PC-9 (cell line): ENCODE data around the gene TUBGCP2. TPM values are rescaled to one million over a fixed set of nuclear protein-coding genes. Genes with fewer than 3 reads are reported as not detected.

ENCODE experiments used
- BruUV-seq: library from RNA; stranded (reverse); fragments of 400-500 nt; replicated peaks from 2 replicates; lab custom pipeline; 2021; lab: Mats Ljungman, UMichigan
- CTCF ChIA-PET: fragments of 300-600 bp; sonication (Branson Sonifier 250); formaldehyde crosslinking; loops from one replicate; lab custom pipeline; 2022; ENCODE audit warnings: antibody characterized with exemption; lab: Charles Lee
- POLR2A ChIA-PET: fragments of 300-600 bp; sonication (Branson Sonifier 250); formaldehyde crosslinking; loops from one replicate; lab custom pipeline; 2022; ENCODE audit warnings: antibody characterized with exemption; ENCODE audit not compliant: unreplicated experiment; lab: Charles Lee
- DNase-seq, 2 experiments: peaks; one replicate each; pipeline versions ENCODE4 v3.0.0 to v3.0.0-alpha.2; 2015 to 2022; ENCODE audit warnings: mixed read lengths in 1 of 2
- H2AFZ ChIP-seq: fragments of 200-600 bp; sonication (generic); 2 replicates; pipeline ENCODE4 v1.8.1; 2017; ENCODE audit warnings: antibody characterized with exemption
- H3F3A ChIP-seq: fragments of 200-600 bp; sonication (generic); 2 replicates; pipeline ENCODE4 v1.8.1; 2017; ENCODE audit warnings: antibody characterized with exemption, mild to moderate bottlenecking, low read depth; ENCODE audit not compliant: insufficient read depth
- H3K27ac ChIP-seq: fragments of 200-600 bp; sonication (generic); 2 replicates; pipeline ENCODE4 v1.6.1; 2016; ENCODE audit warnings: mixed run types
- H3K27me3 ChIP-seq: fragments of 200-600 bp; sonication (generic); 2 replicates; pipeline ENCODE4 v1.6.1; 2016; ENCODE audit warnings: low read depth, mixed run types; ENCODE audit not compliant: insufficient read depth
- H3K36me3 ChIP-seq: fragments of 200-600 bp; sonication (generic); 2 replicates; pipeline ENCODE4 v1.6.1; 2016; ENCODE audit warnings: low read depth, mixed run types
- H3K4me1 ChIP-seq: fragments of 200-600 bp; sonication (generic); replicated peaks from 2 replicates; pipeline ENCODE4 v1.6.1; 2016; ENCODE audit warnings: mixed run types; ENCODE audit not compliant: insufficient read depth
- H3K4me2 ChIP-seq: fragments of 200-600 bp; sonication (generic); 2 replicates; pipeline ENCODE4 v1.6.1; 2017; ENCODE audit warnings: mixed run types
- H3K4me3 ChIP-seq: fragments of 200-600 bp; sonication (generic); 2 replicates; pipeline ENCODE4 v1.6.1; 2016; ENCODE audit warnings: mixed run types
- H3K79me2 ChIP-seq: fragments of 200-600 bp; sonication (generic); 2 replicates; pipeline ENCODE4 v1.6.1; 2017; ENCODE audit warnings: low read depth, mixed run types
- H3K9me2 ChIP-seq: fragments of 200-600 bp; sonication (generic); 2 replicates; pipeline ENCODE4 v1.8.1; 2017; ENCODE audit warnings: mild to moderate bottlenecking; ENCODE audit not compliant: insufficient read depth
- H3K9me3 ChIP-seq: fragments of 200-600 bp; sonication (generic); 2 replicates; pipeline ENCODE4 v1.8.1; 2016; ENCODE audit warnings: low read depth; ENCODE audit not compliant: insufficient read depth
- H4K20me1 ChIP-seq: fragments of 200-600 bp; sonication (generic); 2 replicates; pipeline ENCODE4 v1.8.1; 2017; ENCODE audit not compliant: insufficient read depth
- EZH2 ChIP-seq: fragments of 200-600 bp; sonication (generic); IDR thresholded peaks from 2 replicates; pipeline ENCODE4 v1.8.0; 2017; ENCODE audit warnings: antibody characterized with exemption, low read depth
- intact Hi-C: fragments of 100-400 bp; cut with micrococcal nuclease; formaldehyde crosslinking; loops from one replicate; pipeline ENCODE4 v1.10.0; 2022; ENCODE audit not compliant: unreplicated experiment
- total RNA-seq: library from RNA; stranded (reverse); gene quantifications from 2 replicates; pipeline ENCODE4 v1.2.3, GENCODE V29; 2021
- TF ChIP-seq, protein P1 (sequence below): fragments of 200-600 bp; sonication (generic); conservative IDR thresholded peaks from 2 replicates; pipeline ENCODE4 v1.6.1; 2017; ENCODE audit warnings: mixed run types, antibody characterized with exemption, mild to moderate bottlenecking, moderate library complexity

The TUBGCP2 gene
- total RNA-seq, 1 experiment from 2014 or later, result 52.8 TPM

DNA sequence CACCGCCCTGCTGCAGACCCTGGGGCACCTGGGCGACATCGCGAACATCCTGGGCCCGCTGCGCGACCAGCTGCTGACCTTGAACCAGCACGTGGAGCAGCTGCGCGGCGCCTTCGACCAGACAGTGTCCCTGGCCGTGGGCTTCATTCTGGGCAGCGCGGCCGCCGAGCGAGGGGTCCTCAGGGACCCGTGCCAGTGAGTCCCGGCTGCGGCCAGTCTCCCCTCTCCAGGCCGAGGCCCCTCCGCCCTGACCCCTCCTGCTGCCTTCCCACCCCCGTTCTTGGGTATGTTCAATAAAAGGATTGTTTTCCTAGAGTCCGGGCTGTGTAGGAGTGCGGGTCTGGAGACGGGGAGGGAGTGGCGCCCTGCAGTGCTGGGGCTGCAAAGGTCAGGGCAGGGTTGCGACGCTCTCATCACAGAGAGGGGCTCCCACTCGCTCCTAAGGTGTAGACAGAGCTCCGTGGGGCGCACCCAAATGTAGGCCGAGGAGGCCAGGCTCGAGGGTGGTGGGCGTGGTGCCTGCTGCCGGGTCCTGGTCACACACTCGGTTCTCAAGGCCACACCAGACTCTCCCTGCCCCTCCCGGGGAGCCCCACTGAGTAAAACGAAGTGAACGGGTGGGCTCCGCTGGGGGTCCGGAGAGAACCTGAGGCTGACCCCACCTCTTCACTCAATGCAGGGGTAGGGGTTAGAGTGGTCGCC lies 77.3 kb downstream of the TUBGCP2 start:
- TF ChIP-seq, protein P1, sequence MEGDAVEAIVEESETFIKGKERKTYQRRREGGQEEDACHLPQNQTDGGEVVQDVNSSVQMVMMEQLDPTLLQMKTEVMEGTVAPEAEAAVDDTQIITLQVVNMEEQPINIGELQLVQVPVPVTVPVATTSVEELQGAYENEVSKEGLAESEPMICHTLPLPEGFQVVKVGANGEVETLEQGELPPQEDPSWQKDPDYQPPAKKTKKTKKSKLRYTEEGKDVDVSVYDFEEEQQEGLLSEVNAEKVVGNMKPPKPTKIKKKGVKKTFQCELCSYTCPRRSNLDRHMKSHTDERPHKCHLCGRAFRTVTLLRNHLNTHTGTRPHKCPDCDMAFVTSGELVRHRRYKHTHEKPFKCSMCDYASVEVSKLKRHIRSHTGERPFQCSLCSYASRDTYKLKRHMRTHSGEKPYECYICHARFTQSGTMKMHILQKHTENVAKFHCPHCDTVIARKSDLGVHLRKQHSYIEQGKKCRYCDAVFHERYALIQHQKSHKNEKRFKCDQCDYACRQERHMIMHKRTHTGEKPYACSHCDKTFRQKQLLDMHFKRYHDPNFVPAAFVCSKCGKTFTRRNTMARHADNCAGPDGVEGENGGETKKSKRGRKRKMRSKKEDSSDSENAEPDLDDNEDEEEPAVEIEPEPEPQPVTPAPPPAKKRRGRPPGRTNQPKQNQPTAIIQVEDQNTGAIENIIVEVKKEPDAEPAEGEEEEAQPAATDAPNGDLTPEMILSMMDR, result no peak
- no peak for TF ChIP-seq EZH2
- intact Hi-C loops, result no loop called here
- H3K9me2 ChIP-seq, result no peaks in the 10 kb centered on the region
- peaks cover 17% of the 10 kb centered on the region; the same call in 1 of the 2 replicates for H3K27me3 ChIP-seq
- no peak for DNase-seq
- H3K27ac ChIP-seq, result no peak overlapping the region
- H3K79me2 ChIP-seq, result no peaks in the 10 kb centered on the region
- H3K4me1 ChIP-seq, result no peaks in the 10 kb centered on the region
- H3K36me3 ChIP-seq, result no peaks in the 10 kb centered on the region
- H3F3A ChIP-seq, result no peaks in the 10 kb centered on the region
- H3K4me2 ChIP-seq, result no peak overlapping the region
- no peak overlapping the region for H3K4me3 ChIP-seq
- POLR2A ChIA-PET, result no interaction called here
- BruUV-seq, result no TSS peak
- H3K9me3 ChIP-seq, result no peaks in the 10 kb centered on the region
- no peaks in the 10 kb centered on the region for H4K20me1 ChIP-seq
- no peak overlapping the region for H2AFZ ChIP-seq
- CTCF ChIA-PET, result no interaction called here

GRCh38 chr10:133230387-133231195 lies 78.1 kb downstream of the TUBGCP2 start:
- H3F3A ChIP-seq, result no peaks in the 10 kb centered on the region
- peaks cover 24% of the 10 kb centered on the region; the same call in 1 of the 2 replicates for H3K27me3 ChIP-seq
- no peak overlapping the region for H2AFZ ChIP-seq
- no peaks in the 10 kb centered on the region for H3K4me1 ChIP-seq
- no peaks in the 10 kb centered on the region for H3K9me2 ChIP-seq
- ChIA-PET CTCF (no interaction called here), POLR2A (no interaction called here)
- no peak for TF ChIP-seq EZH2
- TF ChIP-seq, protein P1, result no peak
- H3K36me3 ChIP-seq, result no peaks in the 10 kb centered on the region
- no peak for DNase-seq
- H3K27ac ChIP-seq, result no peak overlapping the region
- H4K20me1 ChIP-seq, result no peaks in the 10 kb centered on the region
- H3K79me2 ChIP-seq, result no peaks in the 10 kb centered on the region
- no peak overlapping the region for H3K4me3 ChIP-seq
- H3K4me2 ChIP-seq, result no peak overlapping the region
- intact Hi-C loops, result no loop called here
- BruUV-seq, result no TSS peak
- H3K9me3 ChIP-seq, result no peaks in the 10 kb centered on the region

DNA sequence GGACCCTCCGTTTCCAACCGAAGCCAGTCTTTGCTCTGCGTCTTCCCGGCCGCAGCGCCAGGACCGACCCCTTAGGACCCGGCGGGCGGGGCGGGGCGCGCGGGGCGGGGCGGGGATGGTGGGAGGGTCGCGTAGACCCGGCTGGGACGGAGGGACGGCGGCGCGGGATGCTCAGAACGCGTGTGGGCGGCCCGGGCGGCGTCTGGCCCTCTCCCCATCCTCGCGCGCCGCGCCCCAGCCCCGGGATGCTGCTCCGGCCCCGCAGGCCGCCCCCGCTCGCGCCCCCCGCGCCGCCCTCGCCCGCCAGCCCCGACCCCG lies 78.7 kb downstream of the TUBGCP2 start, which contains the start of gene UTF1:
TSS of gene UTF1 (plus strand) at position 174 of the 318 bp plus-strand sequence. CDS start at position 246, 72 bp downstream.
- ChIA-PET CTCF (no interaction called here), POLR2A (no interaction called here)
- no peaks in the 10 kb centered on the region for H3K9me3 ChIP-seq
- no peak for DNase-seq
- no peaks in the 10 kb centered on the region for H3K4me1 ChIP-seq
- H3K79me2 ChIP-seq, result no peaks in the 10 kb centered on the region
- no peaks in the 10 kb centered on the region for H3K9me2 ChIP-seq
- no peaks in the 10 kb centered on the region for H4K20me1 ChIP-seq
- H3F3A ChIP-seq, result no peaks in the 10 kb centered on the region
- TF ChIP-seq, protein P1, result no peak
- no peak for TF ChIP-seq EZH2
- no peak within 1 kb of the TSS for H3K27ac ChIP-seq
- no peak within 1 kb of the TSS for H2AFZ ChIP-seq
- intact Hi-C loops, result no loop called here
- peaks cover 30% of the 10 kb centered on the region; the same call in 1 of the 2 replicates for H3K27me3 ChIP-seq
- no peak within 1 kb of the TSS for H3K4me3 ChIP-seq
- BruUV-seq, result no TSS peak
- H3K36me3 ChIP-seq, result no peaks in the 10 kb centered on the region
- no peak within 1 kb of the TSS for H3K4me2 ChIP-seq
